GM19023 (cell line): Measurements from ENCODE around the gene DGKZ.
A peak's percentile ranks its signal among the peaks of the same experiment; 100 is the strongest.

Experiments used
- ATAC-seq: cut with Tn5 transposase; IDR thresholded peaks from one replicate; pipeline ENCODE4 v1.9.1; 2021; ENCODE audit warnings: mild to moderate bottlenecking, moderate library complexity; ENCODE audit not compliant: unreplicated experiment

Gene DGKZ

GRCh38 chr11:46345131-46345597 is 2.1 kb upstream of the DGKZ start:
- ATAC-seq = no peak

- no peak for ATAC-seq
Measured at GRCh38 chr11:46345881-46346484, 1.3 kb upstream of the DGKZ start.

GRCh38 chr11:46347637-46348311 is 511 bp downstream of the DGKZ start:
- ATAC-seq = no peak

GRCh38 chr11:46348566-46349401 is 1.5 kb downstream of the DGKZ start:
- ATAC-seq = no peak

GRCh38 chr11:46350695-46351094 is 3.4 kb downstream of the DGKZ start:
- ATAC-seq = no peak

- no peak for ATAC-seq
Measured at GRCh38 chr11:46351148-46351547, 3.9 kb downstream of the DGKZ start.

GRCh38 chr11:46351606-46352005 is 4.3 kb downstream of the DGKZ start:
- ATAC-seq = no peak

GRCh38 chr11:46352063-46352841 is 5.0 kb downstream of the DGKZ start:
- no peak for ATAC-seq

GRCh38 chr11:46353698-46354097 is 6.4 kb downstream of the DGKZ start:
- ATAC-seq = no peak

GRCh38 chr11:46356924-46357482 is 9.7 kb downstream of the DGKZ start:
- ATAC-seq = no peak

- ATAC-seq = no peak
Measured at GRCh38 chr11:46357483-46357936, 10.2 kb downstream of the DGKZ start.

GRCh38 chr11:46359953-46360352 is 12.7 kb downstream of the DGKZ start:
- ATAC-seq = no peak

GRCh38 chr11:46360878-46361277 is 13.6 kb downstream of the DGKZ start:
- ATAC-seq = peak; percentile 16

GRCh38 chr11:46361283-46362155 is 14.3 kb downstream of the DGKZ start:
- peak; percentile 95 for ATAC-seq

- no peak for ATAC-seq
Measured at GRCh38 chr11:46362156-46363030, 15.1 kb downstream of the DGKZ start.

GRCh38 chr11:46363031-46363407 is 15.8 kb downstream of the DGKZ start:
- ATAC-seq = no peak

- ATAC-seq = no peak
Measured at GRCh38 chr11:46363455-46364005, 16.3 kb downstream of the DGKZ start.

GRCh38 chr11:46364056-46364455 is 16.8 kb downstream of the DGKZ start:
- no peak for ATAC-seq
